CD4-positive, alpha-beta T cell treated with Interleukin-12 subunit alpha and Interleukin-12 subunit beta, for 1 hour (primary cell): ENCODE results near the gene CRABP2.

ENCODE experiments used
- DNase-seq: peaks from one replicate; pipeline ENCODE4 v3.0.0-alpha.2; 2020

Gene CRABP2

DNA sequence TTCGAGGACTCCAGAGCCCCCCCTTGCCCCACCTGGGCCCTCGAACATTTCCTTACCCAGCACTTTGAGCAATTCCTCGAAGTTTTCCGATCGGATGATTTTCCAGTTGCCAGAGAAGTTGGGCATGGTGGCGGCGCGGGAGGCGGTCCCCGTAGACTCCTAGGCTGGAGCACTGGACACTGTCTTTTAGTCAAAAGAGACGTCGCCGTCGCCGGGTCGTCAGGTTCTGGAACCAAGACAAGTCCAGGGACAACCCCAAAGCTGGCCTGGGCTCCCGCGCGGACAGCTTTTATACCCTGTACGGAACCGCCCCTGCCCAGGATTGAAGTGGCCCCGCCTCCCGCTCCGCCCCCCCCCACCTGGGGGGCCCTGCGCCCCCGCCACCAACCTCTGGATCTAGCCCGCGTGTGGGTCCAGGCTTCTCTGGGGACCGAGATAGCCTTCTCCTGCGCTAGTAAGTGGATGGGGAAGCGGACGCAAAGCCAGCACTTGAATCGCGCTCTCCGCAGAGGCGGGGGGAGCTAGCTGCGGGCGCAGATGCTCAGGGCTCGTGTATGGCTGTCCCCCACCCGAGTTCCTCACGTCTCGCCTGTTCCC is at the start of gene CRABP2:
Gene CRABP2, minus strand, starts transcription at position 263 of the 597 bp plus-strand sequence. Its CDS starts 137 bp downstream, at position 126.
- no peak for DNase-seq

DNA sequence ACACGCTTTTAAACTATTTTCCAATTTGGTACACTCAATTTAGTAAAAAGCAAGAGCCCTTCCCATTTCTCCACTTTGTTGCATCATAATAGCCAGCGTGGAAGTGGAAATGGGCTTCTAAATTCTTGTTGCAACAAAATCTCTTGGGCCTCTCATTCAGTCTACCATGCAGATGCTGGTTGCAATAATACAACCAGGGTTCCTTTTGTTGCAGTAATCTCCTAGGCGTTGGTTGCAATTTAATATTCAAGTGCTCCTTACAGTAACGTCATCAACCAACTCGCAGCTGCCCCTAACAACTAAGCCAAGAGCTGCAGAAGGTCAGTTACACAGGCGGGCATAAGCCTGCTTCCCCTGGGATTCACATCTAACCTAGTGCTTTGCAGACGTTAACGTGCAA is 48.8 kb upstream of the CRABP2 start:
- no peak for DNase-seq

- no peak for DNase-seq
These were observed 47.6 kb upstream of the CRABP2 start for GRCh38 chr1:156752843-156753482.

DNA sequence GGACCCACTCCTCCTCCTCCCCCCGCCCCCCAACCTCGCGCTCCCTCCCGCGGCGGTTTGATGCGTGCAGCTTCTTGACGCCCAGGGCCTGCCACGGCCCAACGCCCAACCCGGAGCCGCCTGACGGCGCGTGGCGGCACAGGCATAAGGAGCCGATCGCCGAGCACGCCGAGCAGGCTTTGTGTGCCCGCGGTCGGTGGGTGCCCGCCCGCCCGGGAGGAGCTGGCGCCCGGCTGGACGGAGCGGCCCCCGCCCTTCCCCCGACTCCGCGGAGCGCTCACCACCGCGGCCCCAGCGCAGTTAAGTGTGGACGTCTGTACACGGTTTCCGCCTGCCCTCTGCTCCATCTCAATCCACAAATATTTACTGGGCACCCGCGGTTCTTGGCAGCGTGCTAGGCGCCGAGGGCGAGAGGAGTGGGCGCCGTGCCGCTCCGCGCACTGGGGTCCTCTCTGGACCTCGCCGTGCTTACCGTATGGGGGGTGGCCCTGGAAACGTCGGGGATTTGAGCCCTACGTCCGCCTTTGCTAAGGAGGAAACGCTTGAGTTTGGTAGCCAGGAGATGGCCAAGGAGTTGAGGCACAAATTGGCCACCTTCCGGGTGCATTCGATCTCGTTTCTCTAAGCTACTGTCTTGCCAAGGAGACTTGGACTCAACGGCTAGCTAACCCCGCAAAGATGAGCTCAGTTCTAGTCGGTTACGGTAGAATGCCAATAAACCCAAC is 46.5 kb upstream of the CRABP2 start:
- peak; percentile 97 for DNase-seq

- DNase-seq: no peak
These were observed 46.0 kb upstream of the CRABP2 start, which contains the start of gene HDGF for GRCh38 chr1:156751451-156751756. TSS of gene HDGF (minus strand) at chr1:156751675. CDS start at chr1:156751429, 246 bp downstream.

- peak; percentile 44 for DNase-seq
These were observed 45.5 kb upstream of the CRABP2 start for GRCh38 chr1:156750711-156751450.

DNA sequence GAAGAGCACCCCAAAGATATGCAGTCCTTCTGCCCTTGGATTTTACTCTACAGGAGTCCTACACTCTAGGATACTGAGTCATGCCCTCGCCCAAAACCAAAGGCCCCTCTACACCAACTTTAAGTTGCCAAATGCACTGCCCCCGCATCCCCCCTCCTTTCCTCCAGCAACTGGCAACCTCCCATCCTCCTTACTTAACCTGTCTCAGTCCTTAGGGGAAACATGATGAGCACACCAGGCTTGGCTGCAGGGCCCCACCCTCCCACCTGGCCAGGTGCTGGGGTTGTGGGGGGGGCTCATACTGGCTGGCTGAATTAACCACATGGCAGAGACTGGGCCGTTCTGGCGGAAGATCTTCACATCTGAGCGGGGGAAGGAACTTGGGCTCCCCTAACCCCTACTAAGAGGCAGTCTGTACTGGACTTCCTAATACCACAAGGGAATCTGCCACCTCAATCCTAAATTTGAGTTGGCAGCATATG is 44.8 kb upstream of the CRABP2 start:
- DNase-seq: peak; percentile 48

GRCh38 chr1:156749419-156750118 is 44.2 kb upstream of the CRABP2 start:
- no peak for DNase-seq

DNA sequence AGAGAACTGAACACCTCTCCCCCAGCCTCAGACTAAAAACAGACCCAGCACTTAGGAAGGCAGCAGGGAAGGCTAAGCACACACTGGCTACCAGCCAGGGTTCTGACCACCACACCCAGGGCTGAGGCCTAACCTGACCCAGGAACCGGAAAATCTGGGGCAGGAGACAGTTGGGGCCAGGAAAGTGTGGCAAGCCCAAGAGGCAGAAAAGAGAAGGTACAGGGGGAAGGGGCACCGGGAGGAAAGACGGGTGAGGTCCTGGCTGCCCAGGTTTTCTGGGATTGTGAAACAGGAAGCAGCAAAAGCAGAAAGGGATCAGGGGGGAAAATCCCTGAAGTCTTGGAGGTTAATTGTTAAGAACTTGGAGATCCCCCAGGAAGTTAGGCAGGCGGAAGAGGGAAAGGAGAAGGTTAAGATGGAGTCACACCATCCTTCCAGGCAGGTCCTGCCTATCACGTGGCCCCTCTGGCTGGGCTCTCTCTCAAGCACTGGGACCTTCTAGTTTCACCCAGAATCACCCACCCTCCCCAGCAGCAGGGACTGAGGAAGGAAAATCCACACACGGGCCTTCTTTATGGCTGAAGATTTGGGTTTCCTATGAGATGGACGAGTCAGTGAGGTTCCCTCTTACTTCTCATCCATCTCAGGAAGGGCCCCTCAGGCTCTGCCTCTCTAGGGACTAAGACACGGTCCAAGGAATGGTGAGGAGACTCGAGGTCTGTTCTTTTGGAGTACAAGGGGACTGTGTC is 43.5 kb upstream of the CRABP2 start:
- DNase-seq: peak; percentile 32

DNA sequence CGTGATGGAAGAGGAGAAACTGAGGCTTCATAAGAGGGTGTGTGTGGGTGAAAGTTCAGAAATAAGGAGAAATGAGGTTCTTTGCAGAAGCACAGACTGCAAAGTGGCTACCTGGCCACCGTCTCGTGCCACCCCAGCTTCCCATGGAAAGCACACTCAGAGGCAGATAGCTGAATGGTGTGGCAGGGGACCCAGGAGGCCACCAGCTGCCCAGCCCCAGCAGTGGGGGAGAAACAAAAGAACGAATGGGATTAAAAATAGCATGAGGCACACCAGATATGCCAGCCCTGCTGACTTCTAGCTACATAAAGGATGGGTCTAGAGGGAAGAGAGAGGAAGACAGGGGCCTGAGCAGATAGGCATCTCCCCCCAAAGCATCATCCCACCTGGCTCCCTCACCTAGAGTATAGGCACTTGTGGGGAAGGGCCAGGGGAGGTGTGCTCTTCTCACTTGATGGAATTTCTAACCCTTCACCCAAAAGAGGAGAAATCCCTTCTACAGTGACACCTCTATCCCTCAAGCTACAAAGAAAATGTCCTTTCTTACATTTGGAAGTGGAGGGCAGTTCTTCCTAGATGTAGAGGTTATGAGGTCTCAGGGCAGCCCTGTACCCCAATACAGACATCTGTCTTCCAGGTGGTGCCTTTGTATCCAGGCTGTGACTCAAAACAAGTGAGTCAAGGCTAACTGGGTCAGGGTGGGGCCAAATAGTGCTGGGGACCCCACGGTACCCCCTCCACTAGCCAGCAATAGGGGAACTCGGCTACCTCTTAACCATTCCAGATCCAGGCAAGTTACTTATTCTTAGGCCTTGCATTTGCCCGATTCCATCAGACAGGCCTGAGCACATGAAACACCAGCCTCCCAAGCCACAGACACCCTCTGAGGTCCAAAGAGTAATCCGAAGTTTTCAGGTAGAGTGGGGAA is 42.6 kb upstream of the CRABP2 start:
- peak; percentile 27 for DNase-seq

- peak; percentile 85 for DNase-seq
These were observed 41.6 kb upstream of the CRABP2 start for GRCh38 chr1:156746728-156747631.

GRCh38 chr1:156746406-156746727 is 41.0 kb upstream of the CRABP2 start:
- DNase-seq: peak; percentile 48

DNA sequence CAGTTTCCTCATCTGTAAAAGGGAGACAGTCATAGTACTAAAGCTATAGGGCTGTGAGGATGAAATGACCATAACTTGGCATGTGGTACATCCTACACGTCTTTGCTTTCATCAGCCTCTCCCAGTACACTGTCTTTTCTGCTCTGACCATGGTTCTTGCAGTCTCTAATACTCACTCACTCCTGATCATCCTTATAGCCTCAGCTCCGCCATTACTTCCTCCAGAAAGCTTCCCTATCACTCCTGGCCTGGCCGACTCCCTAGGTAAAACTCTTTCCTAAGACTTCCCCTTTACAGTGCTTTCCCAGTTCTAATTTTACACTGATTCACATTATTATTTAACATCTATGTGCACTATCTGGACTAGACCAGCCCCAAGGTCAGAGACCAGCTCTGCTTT is 40.5 kb upstream of the CRABP2 start:
- DNase-seq: no peak

DNA sequence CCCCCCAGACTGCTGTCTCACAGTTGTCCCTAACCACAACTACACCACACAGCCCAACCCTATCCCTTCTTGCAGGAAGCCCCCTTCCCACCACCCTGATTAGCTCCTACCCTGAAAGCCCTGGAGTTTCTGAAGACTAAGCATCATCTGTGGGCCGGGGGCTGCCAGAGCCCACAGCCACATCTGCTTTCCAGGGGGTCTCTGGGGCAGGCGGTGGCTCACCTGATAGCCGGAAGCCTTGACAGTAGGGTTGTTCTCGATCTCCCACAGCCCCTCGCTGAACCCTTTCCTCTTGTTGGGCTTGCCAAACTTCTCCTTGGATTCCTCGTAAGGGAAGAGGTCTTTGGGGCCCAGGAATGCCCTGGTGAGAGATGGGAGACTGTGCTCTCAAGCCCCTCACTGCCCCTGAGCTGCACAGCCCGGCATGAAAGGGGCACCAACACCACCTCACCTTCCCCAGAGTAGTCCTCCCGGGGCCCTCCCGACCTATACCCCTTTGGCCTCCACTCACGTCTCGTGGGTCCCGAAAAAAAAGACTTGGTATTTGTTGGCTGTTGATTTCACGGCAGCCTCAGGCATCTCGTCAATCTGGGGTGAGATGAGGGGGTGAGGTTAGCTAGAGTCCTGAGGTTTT is 39.5 kb upstream of the CRABP2 start:
- no peak for DNase-seq

- no peak for DNase-seq
These were observed 39.0 kb upstream of the CRABP2 start for GRCh38 chr1:156744344-156744743.

GRCh38 chr1:156743367-156744302 is 38.3 kb upstream of the CRABP2 start:
- DNase-seq: no peak

DNA sequence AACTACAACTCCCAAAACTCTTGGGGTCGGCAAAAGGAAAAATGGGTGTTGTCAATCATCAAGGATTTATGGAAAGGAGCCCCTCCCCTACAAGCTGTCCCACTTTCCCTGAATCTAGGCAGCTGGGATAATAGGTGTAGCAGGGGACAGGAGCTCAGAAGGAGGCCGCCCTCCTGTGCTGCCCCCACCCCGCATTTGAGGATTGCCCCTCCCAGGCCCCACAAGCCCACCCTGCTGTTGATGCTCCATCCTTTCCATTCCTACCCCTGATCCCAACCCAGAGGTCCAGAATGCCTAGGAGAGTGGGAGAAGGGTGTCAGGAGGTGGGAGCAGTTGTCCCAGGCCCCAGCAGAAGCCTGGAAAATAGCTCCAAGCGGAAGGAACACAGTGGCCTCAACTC is 37.4 kb upstream of the CRABP2 start:
- DNase-seq: no peak

GRCh38 chr1:156742017-156742416 is 36.6 kb upstream of the CRABP2 start:
- DNase-seq: no peak
